Colonic mucosa (tissue), 4 donors: ENCODE measurements around the gene PFDN5. TPM values are rescaled to one million over a fixed set of nuclear protein-coding genes. Genes with fewer than 3 reads are reported as not detected.

Source experiments
- DNase-seq: peaks from one replicate; pipeline ENCODE4 v3.0.0-alpha.2; 2020
- H3K27ac ChIP-seq: fragments of 200-600 bp; one replicate; pipeline ENCODE4 v1.8.0; 2021
- H3K27me3 ChIP-seq: fragments of 200-600 bp; one replicate; pipeline ENCODE4 v1.8.0; 2021
- H3K36me3 ChIP-seq: fragments of 200-600 bp; one replicate; pipeline ENCODE4 v1.8.0; 2021
- H3K4me1 ChIP-seq: fragments of 200-600 bp; one replicate; pipeline ENCODE4 v1.8.0; 2021; ENCODE audit warnings: mild to moderate bottlenecking
- H3K4me3 ChIP-seq: fragments of 200-600 bp; one replicate; pipeline ENCODE4 v1.8.0; 2021
- H3K9ac ChIP-seq, 2 donors: one replicate each; pipeline ENCODE4 v1.7.0; 2013; ENCODE audit warnings: control low read depth in 2 of 2, low read depth in 2 of 2, low read length in 2 of 2
- H3K9me3 ChIP-seq: fragments of 200-600 bp; one replicate; pipeline ENCODE4 v1.8.0; 2021
- intact Hi-C: fragments of 100-400 bp; cut with DNase I; formaldehyde crosslinking; loops from one replicate; pipeline ENCODE4 v1.14.1; 2022
- total RNA-seq, 2 donors: library from RNA; stranded (reverse); fragmentation: NEBNext Ultra II Directional in 1 of 2; extraction: Animal tissue kit (Norgen Biotek cat#: 25700) in 1 of 2; gene quantifications; one replicate each; pipeline ENCODE4 v1.2.1, GENCODE V29; 2021
- TF ChIP-seq, protein P1 (sequence below): fragments of 200-600 bp; IDR thresholded peaks from one replicate; pipeline ENCODE4 v1.8.0; 2022; ENCODE audit warnings: antibody characterized with exemption, mild to moderate bottlenecking
- donor health status: healthy.
- donor health status: DM: no; HTN: no; CAD: no.
- donor health status: DM: no; HTN: no; CAD: no.

The PFDN5 gene
- total RNA-seq, 2 donors from 2014 or later: 247 to 305 TPM

GRCh38 chr12:53308276-53308675 lies 12.9 kb downstream of the PFDN5 start:
- intact Hi-C loops: no loop called here
- Histone ChIP-seq H3K4me1 (no peaks in the 10 kb centered on the region), H3K36me3 (peaks cover 9% of the 10 kb centered on the region), H3K27ac (no peak overlapping the region), H3K9me3 (no peaks in the 10 kb centered on the region), H3K9ac (no peak overlapping the region), H3K27me3 (no peaks in the 10 kb centered on the region), H3K4me3 (no peak overlapping the region)
- TF ChIP-seq, protein P1, sequence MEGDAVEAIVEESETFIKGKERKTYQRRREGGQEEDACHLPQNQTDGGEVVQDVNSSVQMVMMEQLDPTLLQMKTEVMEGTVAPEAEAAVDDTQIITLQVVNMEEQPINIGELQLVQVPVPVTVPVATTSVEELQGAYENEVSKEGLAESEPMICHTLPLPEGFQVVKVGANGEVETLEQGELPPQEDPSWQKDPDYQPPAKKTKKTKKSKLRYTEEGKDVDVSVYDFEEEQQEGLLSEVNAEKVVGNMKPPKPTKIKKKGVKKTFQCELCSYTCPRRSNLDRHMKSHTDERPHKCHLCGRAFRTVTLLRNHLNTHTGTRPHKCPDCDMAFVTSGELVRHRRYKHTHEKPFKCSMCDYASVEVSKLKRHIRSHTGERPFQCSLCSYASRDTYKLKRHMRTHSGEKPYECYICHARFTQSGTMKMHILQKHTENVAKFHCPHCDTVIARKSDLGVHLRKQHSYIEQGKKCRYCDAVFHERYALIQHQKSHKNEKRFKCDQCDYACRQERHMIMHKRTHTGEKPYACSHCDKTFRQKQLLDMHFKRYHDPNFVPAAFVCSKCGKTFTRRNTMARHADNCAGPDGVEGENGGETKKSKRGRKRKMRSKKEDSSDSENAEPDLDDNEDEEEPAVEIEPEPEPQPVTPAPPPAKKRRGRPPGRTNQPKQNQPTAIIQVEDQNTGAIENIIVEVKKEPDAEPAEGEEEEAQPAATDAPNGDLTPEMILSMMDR: no peak
- no peak for DNase-seq

- H3K36me3 ChIP-seq: no peaks in the 10 kb centered on the region
- no peaks in the 10 kb centered on the region for H3K27me3 ChIP-seq
- intact Hi-C loops: no loop called here
- no peaks in the 10 kb centered on the region for H3K9me3 ChIP-seq
- H3K4me3 ChIP-seq: no peak overlapping the region
- no peak for DNase-seq
- H3K9ac ChIP-seq: no peak overlapping the region
- H3K27ac ChIP-seq: no peak overlapping the region
- TF ChIP-seq, protein P1: no peak
- H3K4me1 ChIP-seq: no peaks in the 10 kb centered on the region
Observed at GRCh38 chr12:53313996-53314395, 18.7 kb downstream of the PFDN5 start.

GRCh38 chr12:53320352-53321195 lies 25.2 kb downstream of the PFDN5 start:
- Histone ChIP-seq H3K27ac (peak overlapping the region; percentile 87), H3K36me3 (no peaks in the 10 kb centered on the region), H3K9me3 (no peaks in the 10 kb centered on the region), H3K4me3 (peak overlapping the region; percentile 50), H3K4me1 (peaks cover 7% of the 10 kb centered on the region), H3K27me3 (peaks cover 4% of the 10 kb centered on the region), H3K9ac (peak overlapping the region; percentile 66 to 74)
- TF ChIP-seq, protein P1: no peak
- intact Hi-C loops: no loop called here
- no peak for DNase-seq

GRCh38 chr12:53324113-53324778 lies 28.9 kb downstream of the PFDN5 start:
- DNase-seq: peak; percentile 38
- TF ChIP-seq, protein P1: no peak
- Histone ChIP-seq H3K4me3 (peak overlapping the region; percentile 64), H3K27me3 (peaks cover 11% of the 10 kb centered on the region), H3K9me3 (no peaks in the 10 kb centered on the region), H3K27ac (peak overlapping the region; percentile 89), H3K9ac (peak overlapping the region; percentile 65 to 68), H3K4me1 (peaks cover 9% of the 10 kb centered on the region), H3K36me3 (no peaks in the 10 kb centered on the region)
- intact Hi-C loops: no loop called here

DNA sequence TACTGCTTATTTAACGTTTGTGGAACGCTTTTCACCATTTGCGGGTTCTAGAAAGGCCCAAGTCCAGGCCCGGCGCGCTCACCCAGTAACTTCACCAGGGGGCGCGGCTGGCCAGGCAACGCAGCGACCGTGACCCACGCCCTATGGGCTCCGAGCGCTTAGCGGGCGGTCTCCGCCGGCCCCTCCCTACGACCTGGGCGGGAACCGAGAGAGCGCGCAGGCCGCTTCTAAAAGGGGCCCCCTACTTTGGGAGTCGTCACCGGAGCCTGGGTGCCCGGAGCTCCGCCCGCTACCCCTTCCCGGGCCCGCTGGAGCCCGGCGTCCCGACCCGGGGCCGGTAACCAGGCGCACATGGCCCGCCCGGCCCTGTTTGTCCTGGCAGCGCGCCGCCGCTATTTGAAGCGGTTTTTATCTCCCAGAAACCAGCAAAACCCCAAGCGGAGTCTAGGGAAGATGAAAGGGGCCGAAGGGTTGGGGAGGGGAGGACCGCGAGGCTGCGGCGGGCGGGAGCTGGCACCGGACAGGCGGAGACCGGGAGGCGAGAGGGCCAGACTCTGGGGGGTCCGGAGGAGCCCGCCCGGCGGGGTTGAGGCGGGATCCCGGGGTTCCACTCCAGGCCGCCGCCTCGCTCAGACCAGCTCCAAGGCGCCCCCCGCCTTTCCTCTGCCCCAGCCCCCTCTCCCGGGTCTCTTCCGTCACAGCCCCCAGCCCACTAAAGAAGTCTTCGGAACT lies 29.6 kb downstream of the PFDN5 start:
- peak overlapping the region; percentile 64 for H3K4me3 ChIP-seq
- no peaks in the 10 kb centered on the region for H3K9me3 ChIP-seq
- H3K9ac ChIP-seq: peak overlapping the region; percentile 65 to 68
- peak; percentile 92 for DNase-seq
- H3K27ac ChIP-seq: peak overlapping the region; percentile 89
- peaks cover 11% of the 10 kb centered on the region for H3K27me3 ChIP-seq
- TF ChIP-seq, protein P1: peak; percentile 79
- intact Hi-C loops: no loop called here
- H3K36me3 ChIP-seq: no peaks in the 10 kb centered on the region
- H3K4me1 ChIP-seq: peaks cover 9% of the 10 kb centered on the region
